Stimulated activated naive CD4-positive, alpha-beta T cell treated with Interleukin-2 at 50 U/mL for 16 hours (primary cell): ENCODE data around the gene ANKRD40.
"Not testable (repeated sequence)": the region's sequence is repeated elsewhere in the genome, so short reads cannot be mapped to it uniquely, and the experiment has no call there.

Experiments
- DNase-seq: peaks from one replicate; lab custom pipeline; 2025; lab: John Stamatoyannopoulos, UW

Gene ANKRD40

GRCh38 chr17:50707289-50708049 is at the start of gene ANKRD40:
TSS of gene ANKRD40 (minus strand) at chr17:50707914. CDS start at chr17:50707654, 260 bp downstream.
- peak; percentile 82 for DNase-seq

- DNase-seq, result no peak
Measured at GRCh38 chr17:50754521-50754920, 46.8 kb upstream of the ANKRD40 start.

- no peak for DNase-seq
Measured at GRCh38 chr17:50749245-50749644, 41.5 kb upstream of the ANKRD40 start.

- no peak for DNase-seq
Measured at GRCh38 chr17:50745631-50746030, 37.9 kb upstream of the ANKRD40 start.

GRCh38 chr17:50739098-50739497 is 31.4 kb upstream of the ANKRD40 start:
- DNase-seq, result no peak

- DNase-seq, result no peak
Measured at GRCh38 chr17:50737118-50737698, 29.5 kb upstream of the ANKRD40 start.

GRCh38 chr17:50735287-50735686 is 27.6 kb upstream of the ANKRD40 start:
- no peak for DNase-seq

- DNase-seq, result no peak
Measured at GRCh38 chr17:50731575-50732460, 24.1 kb upstream of the ANKRD40 start.

- DNase-seq, result no peak
Measured at GRCh38 chr17:50728881-50729765, 21.4 kb upstream of the ANKRD40 start.

- no peak for DNase-seq
Measured at GRCh38 chr17:50728112-50728429, 20.4 kb upstream of the ANKRD40 start.

- DNase-seq, result no peak
Measured at GRCh38 chr17:50725769-50726655, 18.3 kb upstream of the ANKRD40 start.

GRCh38 chr17:50724622-50725021 is 16.9 kb upstream of the ANKRD40 start:
- not testable (repeated sequence) for DNase-seq

- DNase-seq, result no peak
Measured at GRCh38 chr17:50722746-50723145, 15.0 kb upstream of the ANKRD40 start.

GRCh38 chr17:50721194-50722010 is 13.7 kb upstream of the ANKRD40 start:
- DNase-seq, result peak; percentile 1

- DNase-seq, result no peak
Measured at GRCh38 chr17:50719924-50720794, 12.4 kb upstream of the ANKRD40 start.

GRCh38 chr17:50719144-50719923 is 11.6 kb upstream of the ANKRD40 start, which contains the start of gene LUC7L3:
TSS of gene LUC7L3 (plus strand) at chr17:50719603. CDS start at chr17:50719733, 130 bp downstream.
- DNase-seq, result peak; percentile 88

- no peak for DNase-seq
Measured at GRCh38 chr17:50715471-50715870, 7.8 kb upstream of the ANKRD40 start.

- DNase-seq, result no peak
Measured at GRCh38 chr17:50712641-50713040, 4.9 kb upstream of the ANKRD40 start.
